HepG2 (cell line): ENCODE measurements around the gene VPS9D1. TPM values are rescaled to one million over a fixed set of nuclear protein-coding genes. Genes with fewer than 3 reads are reported as not detected.

Source experiments
- ARNT2 ChIP-seq: sonication (generic); formaldehyde crosslinking; IDR thresholded peaks from 2 replicates; pipeline ENCODE4 v1.8.0; 2022; ENCODE audit warnings: mild to moderate bottlenecking, low read depth, missing genetic modification reagents, moderate library complexity
- CC2D1A ChIP-seq: sonication (generic); formaldehyde crosslinking; IDR thresholded peaks from 2 replicates; pipeline ENCODE4 v1.8.1; 2023; ENCODE audit warnings: mild to moderate bottlenecking, missing genetic modification reagents
- CREBL2 ChIP-seq: sonication (generic); formaldehyde crosslinking; IDR thresholded peaks from 2 replicates; pipeline ENCODE4 v1.8.1; 2023; ENCODE audit warnings: missing genetic modification reagents, mild to moderate bottlenecking, borderline replicate concordance
- ELK4 ChIP-seq: sonication (generic); formaldehyde crosslinking; IDR thresholded peaks from 2 replicates; pipeline ENCODE4 v1.9.0; 2021; ENCODE audit warnings: missing genetic modification reagents, borderline replicate concordance
- GABPA ChIP-seq, 2 experiments: IDR thresholded peaks; 2 replicates each; pipeline ENCODE4 v1.6.1; 2011 to 2016; ENCODE audit warnings: low read depth in 2 of 2, low read length in 1 of 2, missing biosample characterization in 1 of 2, missing genetic modification characterization in 1 of 2
- HNRNPUL1 ChIP-seq: fragments of 200-400 bp; formaldehyde crosslinking; IDR thresholded peaks from 2 replicates; pipeline ENCODE4 v1.6.1; 2017; ENCODE audit warnings: low read depth, mild to moderate bottlenecking, low read length, moderate library complexity
- RBM22 ChIP-seq: fragments of 200-400 bp; formaldehyde crosslinking; optimal IDR thresholded peaks from 2 replicates; pipeline ENCODE3; 2017; ENCODE audit warnings: mild to moderate bottlenecking, low read length, moderate library complexity
- SAFB2 ChIP-seq: sonication (generic); formaldehyde crosslinking; IDR thresholded peaks from 2 replicates; pipeline ENCODE4 v1.5.1; 2020; ENCODE audit warnings: missing genetic modification reagents, low read depth, mild to moderate bottlenecking, borderline replicate concordance
- SALL2 ChIP-seq: sonication (generic); formaldehyde crosslinking; IDR thresholded peaks from 2 replicates; pipeline ENCODE4 v1.8.1; 2023; ENCODE audit warnings: mild to moderate bottlenecking, missing genetic modification reagents, inconsistent platforms
- ZBTB4 ChIP-seq: sonication (generic); formaldehyde crosslinking; IDR thresholded peaks from 2 replicates; pipeline ENCODE4 v1.4.0; 2020; ENCODE audit warnings: missing genetic modification reagents, mild to moderate bottlenecking, borderline replicate concordance
- ZNF230 ChIP-seq: sonication (generic); formaldehyde crosslinking; IDR thresholded peaks from 2 replicates; pipeline ENCODE4 v1.4.0; 2020; ENCODE audit warnings: mild to moderate bottlenecking, missing genetic modification reagents
- ZNF407 ChIP-seq: sonication (generic); formaldehyde crosslinking; IDR thresholded peaks from one replicate; pipeline ENCODE4 v1.5.1; 2020; ENCODE audit warnings: mild to moderate bottlenecking, missing genetic modification reagents; ENCODE audit errors: not compliant biosample characterization
- ZNF543 ChIP-seq: sonication (generic); formaldehyde crosslinking; IDR thresholded peaks from 2 replicates; pipeline ENCODE4 v1.4.0; 2020; ENCODE audit warnings: mild to moderate bottlenecking, missing genetic modification reagents
- ZNF816 ChIP-seq: sonication (generic); formaldehyde crosslinking; IDR thresholded peaks from 2 replicates; pipeline ENCODE4 v1.8.0; 2022; ENCODE audit warnings: missing genetic modification reagents, mild to moderate bottlenecking, borderline replicate concordance
- polyA plus RNA-seq, 8 experiments: library from polyadenylated mRNA; depleted of rRNA in 3 of 8; stranded (reverse) in 7 of 8; unstranded in 1 of 8; fragments of >200 nt; fragmentation: Illumina TruSeq in 4 of 8; extraction: Trizol in 4 of 8; gene quantifications; 2 replicates each; pipeline versions ENCODE4 v1.2.1 to v1.2.3, GENCODE V29; 2011 to 2016; ENCODE audit warnings: low read depth in 4 of 8, missing spikeins in 1 of 8, mixed read lengths in 1 of 8; ENCODE audit not compliant: insufficient read depth in 1 of 8
- total RNA-seq, 5 experiments: library from RNA; depleted of rRNA; stranded (reverse); fragments of >200 nt; fragmentation: Illumina TruSeq; extraction: Trizol; gene quantifications; 2 replicates each; pipeline ENCODE4 v1.2.3, GENCODE V29; 2016; ENCODE audit warnings: low read depth in 1 of 5

The VPS9D1 gene
- total and polyA plus RNA-seq, 2 of the 13 experiments (the other 11 are each of a cell fraction or from before 2014, with no cell fraction given): 10.1 to 13.2 TPM

- TF ChIP-seq ZNF407 (CRISPR knock-in tag): peak; percentile 11
- 0 out of 2 replicates have a peak, but pooled peaks have one; percentile 39 for TF ChIP-seq ZNF543 (CRISPR knock-in tag)
- 0 out of 2 replicates have a peak, but pooled peaks have one; percentile 8 for TF ChIP-seq ARNT2
- TF ChIP-seq ZBTB4 (CRISPR knock-in tag): 0 out of 2 replicates have a peak, but pooled peaks have one; percentile 9
- no peak for TF ChIP-seq ZNF816 (CRISPR knock-in tag)
- 0 out of 2 replicates have a peak, but pooled peaks have one; percentile 0 for TF ChIP-seq ZNF230 (CRISPR knock-in tag)
- 0 out of 2 replicates have a peak, but pooled peaks have one; percentile 5 for TF ChIP-seq SALL2
- TF ChIP-seq SAFB2 (CRISPR knock-in tag): 0 out of 2 replicates have a peak, but pooled peaks have one; percentile 2
- peak; percentile 0 for TF ChIP-seq RBM22
- TF ChIP-seq HNRNPUL1: no peak
- TF ChIP-seq CREBL2 (CRISPR knock-in tag): 0 out of 2 replicates have a peak, but pooled peaks have one; percentile 65
- no peak for TF ChIP-seq ELK4
- 0 out of 2 replicates have a peak, but pooled peaks have one; percentile 31 for TF ChIP-seq CC2D1A (CRISPR knock-in tag)
- no peak for TF ChIP-seq GABPA (IDR thresholded peaks at IDR 0.05; ENCODE audit: low read depth, low read length)
- TF ChIP-seq GABPA (CRISPR knock-in tag; IDR thresholded peaks at IDR 0.05; ENCODE audit: low read depth): no peak
Observed at GRCh38 chr16:89695875-89696669, 24.6 kb downstream of the VPS9D1 start (continued).
